ENCODE measurements around the gene SLF2.

Gene SLF2

DNA sequence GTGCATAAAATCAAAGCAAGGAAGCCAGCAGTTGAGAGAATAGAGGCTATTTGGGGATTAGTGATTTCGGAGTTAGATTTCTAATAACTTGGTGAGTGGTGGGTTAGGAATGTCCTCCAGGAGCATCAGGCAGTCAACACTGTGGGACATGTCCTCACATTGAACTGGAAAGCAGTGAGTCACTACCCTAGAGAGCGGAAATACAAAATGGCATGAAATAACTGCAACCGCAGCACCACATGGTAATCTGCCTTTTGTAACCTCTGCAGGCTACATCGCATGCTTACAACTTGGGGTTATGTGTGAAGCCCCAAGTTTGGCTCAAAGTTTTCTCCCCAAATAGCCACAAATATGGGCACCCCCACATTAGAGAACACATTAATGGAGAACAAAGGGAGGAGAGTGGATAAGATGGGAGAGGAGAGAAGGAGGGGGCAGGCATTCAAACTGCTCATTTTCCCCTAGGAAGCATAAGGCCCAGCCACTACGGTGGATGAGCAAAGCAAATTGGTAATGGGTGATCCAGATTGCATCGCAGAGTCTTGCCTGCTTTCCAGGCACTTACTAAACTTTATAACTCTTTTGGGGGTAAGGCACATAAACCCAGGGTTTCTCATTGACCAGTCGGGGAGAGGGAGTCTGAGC is 22.0 kb upstream of the SLF2 start:
- in situ Hi-C loops (cut with MboI; ENCODE audit: low pct_unique_long_range_greater_than_20kb, low sequenced_read_pairs, unreplicated experiment), result no loop called here
- no peak for DNase-seq (ENCODE audit: low spot score)

GRCh38 chr10:100894033-100894432 is 18.7 kb upstream of the SLF2 start:
- in situ Hi-C loops (cut with MboI; ENCODE audit: low pct_unique_long_range_greater_than_20kb, low sequenced_read_pairs, unreplicated experiment), result no loop called here
- DNase-seq (ENCODE audit: low spot score), result no peak
- TF ChIP-seq, protein P1, sequence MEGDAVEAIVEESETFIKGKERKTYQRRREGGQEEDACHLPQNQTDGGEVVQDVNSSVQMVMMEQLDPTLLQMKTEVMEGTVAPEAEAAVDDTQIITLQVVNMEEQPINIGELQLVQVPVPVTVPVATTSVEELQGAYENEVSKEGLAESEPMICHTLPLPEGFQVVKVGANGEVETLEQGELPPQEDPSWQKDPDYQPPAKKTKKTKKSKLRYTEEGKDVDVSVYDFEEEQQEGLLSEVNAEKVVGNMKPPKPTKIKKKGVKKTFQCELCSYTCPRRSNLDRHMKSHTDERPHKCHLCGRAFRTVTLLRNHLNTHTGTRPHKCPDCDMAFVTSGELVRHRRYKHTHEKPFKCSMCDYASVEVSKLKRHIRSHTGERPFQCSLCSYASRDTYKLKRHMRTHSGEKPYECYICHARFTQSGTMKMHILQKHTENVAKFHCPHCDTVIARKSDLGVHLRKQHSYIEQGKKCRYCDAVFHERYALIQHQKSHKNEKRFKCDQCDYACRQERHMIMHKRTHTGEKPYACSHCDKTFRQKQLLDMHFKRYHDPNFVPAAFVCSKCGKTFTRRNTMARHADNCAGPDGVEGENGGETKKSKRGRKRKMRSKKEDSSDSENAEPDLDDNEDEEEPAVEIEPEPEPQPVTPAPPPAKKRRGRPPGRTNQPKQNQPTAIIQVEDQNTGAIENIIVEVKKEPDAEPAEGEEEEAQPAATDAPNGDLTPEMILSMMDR (IDR thresholded peaks at IDR 0.05; ENCODE audit: extremely low read depth, insufficient read depth, missing control alignments), result no peak

More for the DNA sequence above, 22.0 kb upstream of the SLF2 start:
- TF ChIP-seq, protein P1 (IDR thresholded peaks at IDR 0.05; ENCODE audit: extremely low read depth, insufficient read depth, missing control alignments), result no peak

DNA sequence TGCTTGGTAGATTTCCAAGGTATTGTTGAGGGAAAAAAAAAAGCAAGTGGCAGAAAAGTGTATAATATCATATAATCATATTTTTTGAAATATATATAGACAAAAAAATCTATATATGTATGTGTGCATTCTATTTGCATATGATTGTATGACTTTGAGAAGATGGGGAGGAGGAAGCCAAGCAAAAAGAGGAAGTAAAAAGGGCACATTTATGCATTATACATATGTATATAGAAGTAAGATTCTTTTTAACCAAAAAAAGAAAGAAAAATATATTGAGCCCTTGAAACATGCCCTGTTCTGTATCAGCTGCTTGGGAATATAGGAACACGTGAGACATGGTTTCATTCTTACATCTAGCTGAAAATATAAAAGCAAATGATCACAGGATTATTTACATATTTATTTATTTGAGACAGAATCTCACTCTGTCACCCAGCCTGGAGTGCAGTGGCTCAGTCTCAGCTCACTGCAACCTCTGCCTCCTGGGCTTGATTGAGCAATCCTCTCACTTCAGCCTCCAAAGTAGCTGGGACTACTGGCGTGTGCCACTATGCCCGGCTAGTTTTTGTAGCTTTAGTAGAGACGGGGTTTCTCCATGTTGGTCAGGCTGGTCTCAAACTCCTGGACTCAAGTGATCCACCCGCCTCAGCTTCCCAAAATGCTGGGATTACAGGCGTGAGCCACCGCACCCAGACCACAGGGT is 18.0 kb upstream of the SLF2 start:
- no peak for DNase-seq (ENCODE audit: low spot score)
- TF ChIP-seq, protein P1 (IDR thresholded peaks at IDR 0.05; ENCODE audit: extremely low read depth, insufficient read depth, missing control alignments), result no peak
- in situ Hi-C loops (cut with MboI; ENCODE audit: low pct_unique_long_range_greater_than_20kb, low sequenced_read_pairs, unreplicated experiment), result no loop called here

- DNase-seq (ENCODE audit: low spot score), result no peak
- TF ChIP-seq, protein P1 (IDR thresholded peaks at IDR 0.05; ENCODE audit: extremely low read depth, insufficient read depth, missing control alignments), result no peak
- in situ Hi-C loops (cut with MboI; ENCODE audit: low pct_unique_long_range_greater_than_20kb, low sequenced_read_pairs, unreplicated experiment), result no loop called here
These were observed 17.4 kb upstream of the SLF2 start for GRCh38 chr10:100895346-100895745.

GRCh38 chr10:100895896-100896295 is 16.9 kb upstream of the SLF2 start:
- in situ Hi-C loops (cut with MboI; ENCODE audit: low pct_unique_long_range_greater_than_20kb, low sequenced_read_pairs, unreplicated experiment), result no loop called here
- DNase-seq (ENCODE audit: low spot score), result no peak
- TF ChIP-seq, protein P1 (IDR thresholded peaks at IDR 0.05; ENCODE audit: extremely low read depth, insufficient read depth, missing control alignments), result no peak

DNA sequence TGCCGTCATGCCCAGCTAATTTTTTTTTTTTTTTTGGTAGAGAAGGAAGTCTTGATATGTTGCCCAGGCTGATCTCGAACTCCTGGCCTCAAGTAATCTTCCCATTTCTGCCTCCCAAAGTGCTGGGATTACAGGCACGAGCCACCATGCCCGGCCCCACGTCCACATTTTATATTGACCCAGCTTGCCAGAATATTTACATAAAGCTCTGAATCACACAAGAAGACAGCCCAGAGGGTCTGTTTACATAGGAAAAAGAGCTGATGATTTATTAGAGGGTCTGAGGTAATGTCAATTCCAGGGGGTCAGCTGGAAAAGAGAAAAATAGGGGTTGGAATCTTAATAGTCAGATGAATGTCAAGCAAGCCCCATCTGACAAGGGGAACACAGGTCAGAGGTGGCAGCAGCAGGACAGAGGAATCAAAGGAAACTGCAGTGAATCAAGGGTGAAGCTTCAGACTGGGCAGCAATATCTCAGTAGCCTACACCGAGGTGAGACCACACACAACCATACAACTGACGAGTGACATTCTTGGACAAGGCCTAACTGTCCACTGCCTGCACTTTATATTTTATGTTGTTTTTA is 15.8 kb upstream of the SLF2 start:
- in situ Hi-C loops (cut with MboI; ENCODE audit: low pct_unique_long_range_greater_than_20kb, low sequenced_read_pairs, unreplicated experiment), result no loop called here
- no peak for DNase-seq (ENCODE audit: low spot score)
- TF ChIP-seq, protein P1 (IDR thresholded peaks at IDR 0.05; ENCODE audit: extremely low read depth, insufficient read depth, missing control alignments), result no peak
